Cardiac ventricle fibroblast (primary cell): ENCODE results near the gene GLIPR1L1. TPM values are rescaled to one million over a fixed set of nuclear protein-coding genes. Genes with fewer than 3 reads are reported as not detected.

Experiments used
- total RNA-seq: library from RNA; depleted of rRNA; stranded (reverse); fragments of >200 nt; gene quantifications from 2 replicates; pipeline ENCODE4 v1.2.3, GENCODE V29; 2015

Gene GLIPR1L1, protein sequence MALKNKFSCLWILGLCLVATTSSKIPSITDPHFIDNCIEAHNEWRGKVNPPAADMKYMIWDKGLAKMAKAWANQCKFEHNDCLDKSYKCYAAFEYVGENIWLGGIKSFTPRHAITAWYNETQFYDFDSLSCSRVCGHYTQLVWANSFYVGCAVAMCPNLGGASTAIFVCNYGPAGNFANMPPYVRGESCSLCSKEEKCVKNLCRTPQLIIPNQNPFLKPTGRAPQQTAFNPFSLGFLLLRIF
- not detected in 2 replicates for total RNA-seq

DNA sequence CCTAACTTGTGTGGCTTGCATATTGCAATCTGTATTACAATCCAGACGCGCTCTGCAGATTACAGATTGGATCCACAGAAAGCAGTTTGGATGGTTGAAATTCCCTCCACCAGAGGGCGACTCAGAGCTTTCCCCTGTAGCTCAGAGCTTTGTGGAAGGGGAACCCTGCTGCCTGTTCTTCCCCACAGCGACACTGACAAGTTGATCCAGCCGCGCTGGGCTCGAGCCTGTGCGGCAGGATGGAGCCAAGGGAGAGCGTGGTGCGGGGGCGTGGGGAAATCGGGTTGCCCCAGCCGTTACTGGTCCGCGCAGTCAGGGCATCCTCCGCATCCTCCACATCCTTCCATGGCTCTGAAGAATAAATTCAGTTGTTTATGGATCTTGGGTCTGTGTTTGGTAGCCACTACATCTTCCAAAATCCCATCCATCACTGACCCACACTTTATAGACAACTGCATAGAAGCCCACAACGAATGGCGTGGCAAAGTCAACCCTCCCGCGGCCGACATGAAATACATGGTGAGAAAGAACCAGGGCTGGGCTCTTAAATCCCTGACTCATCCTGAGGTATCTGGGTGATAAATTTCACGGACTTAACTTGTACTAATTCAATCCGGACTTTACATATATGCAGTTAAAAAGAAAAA is at the start of gene GLIPR1L1:
Gene GLIPR1L1 (plus strand): TSS at position 287 of the 647 bp plus-strand sequence. CDS start 59 bp downstream, at position 346.

GRCh38 chr12:75329918-75330826 is 4.3 kb upstream of the GLIPR1L1 start, which contains the start of gene CAPS2:
TSS of gene CAPS2 (minus strand) at chr12:75330324. CDS start at chr12:75326498, 3,826 bp downstream.

GRCh38 chr12:75390899-75391538 is 56.5 kb downstream of the GLIPR1L1 start, which contains the start of gene GLIPR1L2:
TSS of gene GLIPR1L2 (plus strand) at chr12:75391089. CDS start at chr12:75391117, 28 bp downstream.

Other genes with a start within 250 kb of the GLIPR1L1 start
- not detected in 2 replicates for gene KCNC2, start 124.8 kb upstream of the GLIPR1L1 start, total RNA-seq
- 1.5 and 2.4 TPM in 2 replicates for gene CAPS2, start 4.3 kb upstream of the GLIPR1L1 start, total RNA-seq
- 1.3 and 3.3 TPM in 2 replicates for gene GLIPR1L2, start 56.4 kb downstream of the GLIPR1L1 start, total RNA-seq
- 18.2 and 18.7 TPM in 2 replicates for gene GLIPR1, start 146.1 kb downstream of the GLIPR1L1 start, total RNA-seq
- gene KRR1, start 176.9 kb downstream of the GLIPR1L1 start, total RNA-seq = 23.0 and 28.4 TPM in 2 replicates